Measurements from ENCODE around the gene IL1RN.

The IL1RN gene

GRCh38 chr2:113105047-113105785, 22.2 kb upstream of the IL1RN start:
- H3K36me3 ChIP-seq (ENCODE audit: control insufficient read depth, insufficient read depth, low read length), result no peaks in the 10 kb centered on the region
- H3K4me3 ChIP-seq (replicated peaks; ENCODE audit: low read depth, low read length), result no peak overlapping the region
- no peak for DNase-seq (ENCODE audit: extremely low read depth, insufficient read length)
- TF ChIP-seq CTCF (IDR thresholded peaks at IDR 0.05; ENCODE audit: insufficient read depth, low read length, poor library complexity, severe bottlenecking), result no peak
- H3K27me3 ChIP-seq (replicated peaks; ENCODE audit: control insufficient read depth, insufficient read depth, low read length), result no peaks in the 10 kb centered on the region

- H3K4me3 ChIP-seq (replicated peaks; ENCODE audit: low read depth, low read length), result no peak overlapping the region
- DNase-seq (ENCODE audit: extremely low read depth, insufficient read length), result no peak
- H3K36me3 ChIP-seq (ENCODE audit: control insufficient read depth, insufficient read depth, low read length), result no peaks in the 10 kb centered on the region
- H3K27me3 ChIP-seq (replicated peaks; ENCODE audit: control insufficient read depth, insufficient read depth, low read length), result no peaks in the 10 kb centered on the region
- no peak for TF ChIP-seq CTCF (IDR thresholded peaks at IDR 0.05; ENCODE audit: insufficient read depth, low read length, poor library complexity, severe bottlenecking)
Observed at GRCh38 chr2:113111121-113111520, 16.3 kb upstream of the IL1RN start.

- H3K36me3 ChIP-seq (ENCODE audit: control insufficient read depth, insufficient read depth, low read length), result no peaks in the 10 kb centered on the region
- DNase-seq (ENCODE audit: extremely low read depth, insufficient read length), result no peak
- H3K4me3 ChIP-seq (replicated peaks; ENCODE audit: low read depth, low read length), result no peak overlapping the region
- TF ChIP-seq CTCF (IDR thresholded peaks at IDR 0.05; ENCODE audit: insufficient read depth, low read length, poor library complexity, severe bottlenecking), result no peak
- no peaks in the 10 kb centered on the region for H3K27me3 ChIP-seq (replicated peaks; ENCODE audit: control insufficient read depth, insufficient read depth, low read length)
Observed at GRCh38 chr2:113111823-113112287, 15.5 kb upstream of the IL1RN start.

- DNase-seq (ENCODE audit: extremely low read depth, insufficient read length), result no peak
- no peak overlapping the region for H3K4me3 ChIP-seq (replicated peaks; ENCODE audit: low read depth, low read length)
- TF ChIP-seq CTCF (IDR thresholded peaks at IDR 0.05; ENCODE audit: insufficient read depth, low read length, poor library complexity, severe bottlenecking), result no peak
- H3K27me3 ChIP-seq (replicated peaks; ENCODE audit: control insufficient read depth, insufficient read depth, low read length), result no peaks in the 10 kb centered on the region
- no peaks in the 10 kb centered on the region for H3K36me3 ChIP-seq (ENCODE audit: control insufficient read depth, insufficient read depth, low read length)
Observed at GRCh38 chr2:113112441-113112840, 15.0 kb upstream of the IL1RN start.

GRCh38 chr2:113112871-113113270, 14.5 kb upstream of the IL1RN start:
- no peak for DNase-seq (ENCODE audit: extremely low read depth, insufficient read length)
- Histone ChIP-seq H3K36me3 (ENCODE audit: control insufficient read depth, insufficient read depth, low read length) (no peaks in the 10 kb centered on the region), H3K4me3 (replicated peaks; ENCODE audit: low read depth, low read length) (no peak overlapping the region), H3K27me3 (replicated peaks; ENCODE audit: control insufficient read depth, insufficient read depth, low read length) (no peaks in the 10 kb centered on the region)
- TF ChIP-seq CTCF (IDR thresholded peaks at IDR 0.05; ENCODE audit: insufficient read depth, low read length, poor library complexity, severe bottlenecking), result no peak

All from GM06990 (cell line).